Neuron (in vitro differentiated cells): ENCODE results near the gene NRP2.
A peak's percentile ranks its signal among the peaks of the same experiment; 100 is the strongest.

Experiments used
- H2AFZ ChIP-seq: one replicate; pipeline ENCODE4 v1.6.1; 2013; ENCODE audit warnings: low read depth, mild to moderate bottlenecking, inconsistent platforms, low read length, moderate library complexity
- H3K27me3 ChIP-seq: one replicate; pipeline ENCODE4 v1.6.1; 2013; ENCODE audit warnings: low read length; ENCODE audit not compliant: insufficient read depth
- H3K36me3 ChIP-seq: one replicate; pipeline ENCODE4 v1.6.1; 2013; ENCODE audit warnings: low read length; ENCODE audit not compliant: insufficient read depth
- H3K4me1 ChIP-seq: one replicate; pipeline ENCODE4 v1.6.1; 2013; ENCODE audit warnings: low read length; ENCODE audit not compliant: insufficient read depth
- H3K4me3 ChIP-seq: 2 replicates; pipeline ENCODE4 v1.5.1; 2013; ENCODE audit warnings: mild to moderate bottlenecking, low read length, moderate library complexity
- H3K9me3 ChIP-seq: one replicate; pipeline ENCODE4 v1.6.1; 2013; ENCODE audit warnings: low read length

Gene NRP2

GRCh38 chr2:205685314-205686055 lies 3.2 kb downstream of the NRP2 start:
- Histone ChIP-seq H3K9me3 (no peaks in the 10 kb centered on the region), H3K27me3 (no peaks in the 10 kb centered on the region), H2AFZ (peak overlapping the region; percentile 39), H3K36me3 (no peaks in the 10 kb centered on the region), H3K4me1 (peaks cover 51% of the 10 kb centered on the region), H3K4me3 (peak overlapping the region; percentile 72)

GRCh38 chr2:205686056-205686782 lies 3.9 kb downstream of the NRP2 start:
- Histone ChIP-seq H3K27me3 (no peaks in the 10 kb centered on the region), H3K4me1 (peaks cover 51% of the 10 kb centered on the region), H3K4me3 (peak overlapping the region; percentile 72), H2AFZ (peak overlapping the region; percentile 39), H3K9me3 (no peaks in the 10 kb centered on the region), H3K36me3 (no peaks in the 10 kb centered on the region)

DNA sequence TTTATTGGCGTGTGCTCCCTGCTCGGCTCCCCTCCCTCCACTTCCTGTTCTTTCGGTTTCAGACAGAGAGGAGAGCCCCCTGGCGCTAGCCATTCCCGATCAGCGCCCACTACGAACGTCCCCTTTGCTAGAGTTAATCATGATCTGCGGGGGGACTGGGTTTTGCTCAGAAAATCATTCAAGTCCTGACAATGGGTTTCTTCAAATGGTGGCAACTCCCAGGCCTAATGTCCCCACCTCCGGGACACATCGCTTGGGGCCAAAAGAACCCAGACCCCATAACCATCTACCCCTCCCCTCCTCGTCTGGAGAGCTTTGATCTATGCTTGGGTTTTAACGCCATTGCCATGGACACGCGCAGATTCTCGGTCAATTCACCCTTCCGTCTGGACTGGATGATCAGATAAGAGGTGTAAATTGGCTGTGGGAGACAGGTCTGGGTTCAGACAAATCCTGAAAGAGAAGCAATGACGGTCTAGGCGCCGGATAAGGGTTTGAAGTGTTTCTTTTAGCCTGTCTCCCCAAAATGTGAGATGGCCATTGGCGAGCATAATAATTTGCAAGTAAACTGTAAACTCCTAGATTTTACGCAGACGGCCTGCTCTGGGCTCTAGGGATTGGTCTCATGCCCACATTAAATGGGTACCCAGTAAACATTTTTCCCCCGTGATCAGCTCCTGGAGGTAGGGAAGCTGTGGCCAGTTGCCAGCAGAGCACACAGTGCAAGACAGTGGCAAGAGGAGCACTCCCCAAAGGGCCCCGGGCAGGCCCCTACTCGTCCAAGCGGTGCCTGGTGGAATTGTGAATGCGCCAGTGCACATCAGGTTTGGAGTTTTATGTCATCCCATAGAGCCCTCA lies 4.7 kb downstream of the NRP2 start:
- Histone ChIP-seq H3K4me3 (no peak overlapping the region), H3K27me3 (no peaks in the 10 kb centered on the region)

DNA sequence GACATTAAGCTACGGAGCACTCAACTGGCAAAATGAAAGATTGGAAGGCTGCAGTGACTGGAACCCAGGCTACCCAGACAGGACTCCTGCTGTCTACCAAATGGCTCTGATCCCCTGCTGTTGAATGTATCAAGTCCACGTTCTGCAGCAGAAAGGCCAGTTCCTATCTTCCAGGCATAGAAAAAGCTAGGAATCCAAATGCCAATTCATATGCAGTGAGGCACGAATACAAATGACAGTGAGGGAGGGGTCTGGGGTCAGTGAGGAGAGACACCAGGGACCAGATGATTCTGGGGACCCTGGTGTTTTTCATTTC lies 5.3 kb downstream of the NRP2 start:
- Histone ChIP-seq H3K4me3 (no peak overlapping the region), H3K36me3 (no peaks in the 10 kb centered on the region)

More for the DNA sequence above, 4.7 kb downstream of the NRP2 start:
- H3K4me1 ChIP-seq: peaks cover 45% of the 10 kb centered on the region
- no peak overlapping the region for H2AFZ ChIP-seq
- H3K36me3 ChIP-seq: no peaks in the 10 kb centered on the region
- no peaks in the 10 kb centered on the region for H3K9me3 ChIP-seq

GRCh38 chr2:205688417-205689200 lies 6.3 kb downstream of the NRP2 start:
- peaks cover 37% of the 10 kb centered on the region for H3K4me1 ChIP-seq
- H3K36me3 ChIP-seq: no peaks in the 10 kb centered on the region
- no peaks in the 10 kb centered on the region for H3K9me3 ChIP-seq
- H3K4me3 ChIP-seq: no peak overlapping the region
- no peak overlapping the region for H2AFZ ChIP-seq
- no peaks in the 10 kb centered on the region for H3K27me3 ChIP-seq

More for the DNA sequence above, 5.3 kb downstream of the NRP2 start:
- H3K9me3 ChIP-seq: no peaks in the 10 kb centered on the region
- no peaks in the 10 kb centered on the region for H3K27me3 ChIP-seq
- H2AFZ ChIP-seq: no peak overlapping the region
- H3K4me1 ChIP-seq: peaks cover 45% of the 10 kb centered on the region

GRCh38 chr2:205689820-205690219 lies 7.5 kb downstream of the NRP2 start:
- Histone ChIP-seq H2AFZ (no peak overlapping the region), H3K27me3 (no peaks in the 10 kb centered on the region), H3K9me3 (no peaks in the 10 kb centered on the region), H3K4me3 (no peak overlapping the region), H3K4me1 (peaks cover 25% of the 10 kb centered on the region), H3K36me3 (no peaks in the 10 kb centered on the region)

DNA sequence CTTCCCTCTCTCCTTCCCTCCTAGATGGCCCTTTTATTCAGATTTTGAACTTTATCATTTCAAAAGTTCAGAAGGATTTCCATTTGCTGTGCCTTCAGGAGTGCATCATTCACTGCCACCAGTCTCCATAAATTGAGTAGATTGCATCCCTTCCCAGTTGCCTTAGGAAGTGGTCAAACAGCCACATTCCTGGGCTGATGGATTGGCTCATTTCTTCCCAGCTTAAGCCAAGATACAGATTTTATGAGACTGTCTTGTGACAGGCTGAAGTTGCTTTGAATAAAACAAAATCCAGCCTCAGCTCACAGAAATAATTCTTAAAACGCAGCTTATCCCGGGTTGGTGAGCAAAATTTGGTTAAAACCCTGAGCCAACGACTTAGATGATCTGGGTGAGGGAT lies 9.8 kb downstream of the NRP2 start:
- no peak overlapping the region for H3K4me3 ChIP-seq
- no peak overlapping the region for H2AFZ ChIP-seq
- no peaks in the 10 kb centered on the region for H3K27me3 ChIP-seq
- peaks cover 5% of the 10 kb centered on the region for H3K4me1 ChIP-seq
- H3K9me3 ChIP-seq: no peaks in the 10 kb centered on the region
- H3K36me3 ChIP-seq: no peaks in the 10 kb centered on the region

DNA sequence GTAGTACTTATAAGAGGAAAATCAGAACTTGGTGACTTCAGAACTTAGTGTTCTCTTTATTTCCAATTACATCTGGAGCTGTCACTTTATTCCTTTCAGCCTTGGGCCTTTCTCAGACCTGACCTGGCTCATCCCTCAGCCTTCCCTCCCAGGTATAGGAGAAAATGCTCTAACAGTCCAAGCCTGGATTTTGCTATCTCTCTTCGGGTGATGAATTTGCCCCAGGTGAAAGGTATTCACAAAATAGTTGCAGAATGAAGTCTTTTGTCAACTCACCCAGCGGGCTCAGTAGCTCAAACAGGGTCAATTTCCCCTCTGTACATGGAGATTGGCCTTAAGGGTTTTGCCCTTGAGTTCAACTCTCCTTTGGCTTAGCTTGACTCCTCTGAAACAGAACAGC lies 12.0 kb downstream of the NRP2 start:
- Histone ChIP-seq H3K4me1 (peaks cover 11% of the 10 kb centered on the region), H3K27me3 (no peaks in the 10 kb centered on the region), H3K9me3 (no peaks in the 10 kb centered on the region), H3K36me3 (no peaks in the 10 kb centered on the region), H2AFZ (no peak overlapping the region), H3K4me3 (no peak overlapping the region)

- no peak overlapping the region for H2AFZ ChIP-seq
- H3K9me3 ChIP-seq: no peaks in the 10 kb centered on the region
- no peak overlapping the region for H3K4me3 ChIP-seq
- H3K4me1 ChIP-seq: peaks cover 17% of the 10 kb centered on the region
- no peaks in the 10 kb centered on the region for H3K36me3 ChIP-seq
- no peaks in the 10 kb centered on the region for H3K27me3 ChIP-seq
These were observed 13.2 kb downstream of the NRP2 start for GRCh38 chr2:205695460-205695991.

DNA sequence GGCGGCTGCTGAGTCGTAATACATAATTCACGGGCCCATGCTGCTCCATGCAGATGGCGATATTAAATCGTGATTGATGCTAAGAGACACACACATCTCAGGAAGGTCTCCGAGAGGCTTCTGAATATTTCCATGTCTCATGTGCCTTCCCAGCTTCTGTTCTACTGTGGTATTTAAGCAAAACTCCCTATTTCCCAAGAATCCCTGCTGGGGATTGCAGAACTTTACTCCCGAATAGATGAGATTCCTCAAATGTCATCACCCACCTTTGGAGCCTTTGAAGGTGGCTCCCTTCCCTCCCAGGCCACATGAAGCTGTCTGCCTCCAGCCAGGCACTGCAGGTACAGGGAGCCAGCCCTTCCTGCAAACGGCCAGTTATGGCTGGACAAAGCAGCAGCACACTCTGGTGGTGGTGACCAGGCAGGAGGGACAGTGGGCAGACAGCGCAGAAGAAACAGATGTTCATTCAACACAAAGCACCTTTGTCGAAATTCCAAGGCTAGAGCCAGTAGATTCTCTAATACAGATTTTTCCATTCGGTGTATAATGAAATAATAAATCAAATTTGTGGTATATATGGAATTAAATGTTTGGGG lies 14.1 kb downstream of the NRP2 start:
- Histone ChIP-seq H3K4me3 (no peak overlapping the region), H3K9me3 (no peaks in the 10 kb centered on the region), H3K4me1 (peaks cover 21% of the 10 kb centered on the region)

DNA sequence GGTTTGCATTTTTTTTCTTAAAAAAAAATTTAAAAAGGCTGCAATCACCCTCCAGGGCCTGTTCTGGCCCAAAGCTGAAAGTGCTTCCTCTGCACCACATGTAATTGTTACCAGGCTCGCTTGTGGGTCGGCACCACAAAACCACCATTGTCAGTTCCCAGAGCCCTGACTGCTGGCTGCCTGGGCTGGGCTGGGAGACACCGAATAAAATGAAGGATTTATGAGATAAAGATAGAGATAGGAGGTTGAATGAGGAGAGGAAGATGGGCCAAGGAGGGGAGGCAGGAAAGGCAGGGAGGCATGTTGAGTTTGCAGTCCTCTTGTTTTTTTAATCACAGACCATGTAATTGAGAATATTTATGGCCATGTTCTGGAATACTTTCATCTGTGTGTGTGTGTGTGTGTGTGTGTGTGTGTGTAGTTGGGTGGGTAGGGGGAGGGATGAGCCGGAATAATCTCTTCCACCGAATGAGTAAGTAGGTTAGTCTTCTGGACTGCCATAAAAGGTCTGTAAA lies 14.7 kb downstream of the NRP2 start:
- H3K36me3 ChIP-seq: no peaks in the 10 kb centered on the region
- H3K27me3 ChIP-seq: no peaks in the 10 kb centered on the region
- no peaks in the 10 kb centered on the region for H3K9me3 ChIP-seq
- no peak overlapping the region for H2AFZ ChIP-seq
- no peak overlapping the region for H3K4me3 ChIP-seq
- H3K4me1 ChIP-seq: peaks cover 21% of the 10 kb centered on the region

More for the DNA sequence above, 14.1 kb downstream of the NRP2 start:
- Histone ChIP-seq H3K27me3 (no peaks in the 10 kb centered on the region), H2AFZ (no peak overlapping the region), H3K36me3 (no peaks in the 10 kb centered on the region)
